Endodermal cell (in vitro differentiated cells): ENCODE data around the gene PCDHA5. TPM values are rescaled to one million over a fixed set of nuclear protein-coding genes. Genes with fewer than 3 reads are reported as not detected.

Experiments used
- DNase-seq: peaks from one replicate; pipeline ENCODE4 v3.0.0-alpha.2; 2017
- H3K27ac ChIP-seq: 2 replicates; pipeline ENCODE4 v1.5.1; 2013; ENCODE audit warnings: mild to moderate bottlenecking, low read depth, low read length, moderate library complexity
- H3K27me3 ChIP-seq: 2 replicates; pipeline ENCODE4 v1.6.1; 2013; ENCODE audit warnings: mild to moderate bottlenecking, low read length, moderate library complexity; ENCODE audit not compliant: insufficient read depth, control insufficient read depth, poor library complexity, severe bottlenecking
- H3K36me3 ChIP-seq: 2 replicates; pipeline ENCODE4 v1.7.0; 2013; ENCODE audit warnings: mild to moderate bottlenecking, low read length, moderate library complexity; ENCODE audit not compliant: control insufficient read depth, insufficient read depth
- H3K4me1 ChIP-seq: one replicate; pipeline ENCODE4 v1.7.0; 2013; ENCODE audit warnings: low read length; ENCODE audit not compliant: control insufficient read depth, insufficient read depth
- H3K4me3 ChIP-seq: 2 replicates; pipeline ENCODE4 v1.5.1; 2013; ENCODE audit warnings: mild to moderate bottlenecking, low read length, moderate library complexity
- H3K9ac ChIP-seq: 2 replicates; pipeline ENCODE4 v1.6.1; 2013; ENCODE audit warnings: mild to moderate bottlenecking, low read length, moderate library complexity; ENCODE audit not compliant: poor library complexity, severe bottlenecking; ENCODE audit errors: extremely low read depth
- H3K9me3 ChIP-seq: 2 replicates; pipeline ENCODE4 v1.6.1; 2013; ENCODE audit warnings: mild to moderate bottlenecking, low read length, moderate library complexity; ENCODE audit not compliant: control insufficient read depth
- H3K27ac Mint-ChIP-seq: 2 replicates; pipeline ENCODE4 v1.8.0; 2020; ENCODE audit warnings: mixed read lengths
- H3K27me3 Mint-ChIP-seq: 2 replicates; pipeline ENCODE4 v1.8.0; 2021; ENCODE audit warnings: mild to moderate bottlenecking, mixed read lengths; ENCODE audit not compliant: insufficient read depth
- H3K36me3 Mint-ChIP-seq: 2 replicates; pipeline ENCODE4 v1.8.0; 2020; ENCODE audit warnings: low read depth, mixed read lengths
- H3K4me1 Mint-ChIP-seq: 2 replicates; pipeline ENCODE4 v1.8.0; 2020; ENCODE audit warnings: mixed read lengths
- H3K4me3 Mint-ChIP-seq: 2 replicates; pipeline ENCODE4 v1.8.0; 2020; ENCODE audit warnings: mild to moderate bottlenecking, moderate library complexity, mixed read lengths
- H3K9me3 Mint-ChIP-seq: 2 replicates; pipeline ENCODE4 v1.8.0; 2020; ENCODE audit warnings: mild to moderate bottlenecking, mixed read lengths
- WGBS, 2 experiments: methylation state at CpG; one replicate each; pipeline versions ENCODE4 v1.1.5 to v1.1.7; 2013; ENCODE audit warnings: missing lambda C conversion rate in 2 of 2, mixed read lengths in 1 of 2; ENCODE audit not compliant: insufficient coverage in 1 of 2, insufficient read length in 1 of 2; 5-methylcytosine and 5-hydroxymethylcytosine counted together
- total RNA-seq, 2 donors: library from RNA; stranded (reverse); fragmentation: NEBNext Ultra II Directional in 1 of 2; extraction: Animal tissue kit (Norgen Biotek cat#: 25700) in 1 of 2; gene quantifications; 2 replicates in 1 of 2; 3 replicates in 1 of 2; pipeline ENCODE4 v1.2.1, GENCODE V29; 2021
- TF ChIP-seq, protein P1 (sequence below): fragments of 200-600 bp; sonication (generic); conservative IDR thresholded peaks from 2 replicates; pipeline ENCODE4 v1.5.0; 2021; ENCODE audit warnings: antibody characterized with exemption, mild to moderate bottlenecking

Gene PCDHA5
- total RNA-seq, 2 donors from 2014 or later: 1.8 to 1.9 TPM

DNA sequence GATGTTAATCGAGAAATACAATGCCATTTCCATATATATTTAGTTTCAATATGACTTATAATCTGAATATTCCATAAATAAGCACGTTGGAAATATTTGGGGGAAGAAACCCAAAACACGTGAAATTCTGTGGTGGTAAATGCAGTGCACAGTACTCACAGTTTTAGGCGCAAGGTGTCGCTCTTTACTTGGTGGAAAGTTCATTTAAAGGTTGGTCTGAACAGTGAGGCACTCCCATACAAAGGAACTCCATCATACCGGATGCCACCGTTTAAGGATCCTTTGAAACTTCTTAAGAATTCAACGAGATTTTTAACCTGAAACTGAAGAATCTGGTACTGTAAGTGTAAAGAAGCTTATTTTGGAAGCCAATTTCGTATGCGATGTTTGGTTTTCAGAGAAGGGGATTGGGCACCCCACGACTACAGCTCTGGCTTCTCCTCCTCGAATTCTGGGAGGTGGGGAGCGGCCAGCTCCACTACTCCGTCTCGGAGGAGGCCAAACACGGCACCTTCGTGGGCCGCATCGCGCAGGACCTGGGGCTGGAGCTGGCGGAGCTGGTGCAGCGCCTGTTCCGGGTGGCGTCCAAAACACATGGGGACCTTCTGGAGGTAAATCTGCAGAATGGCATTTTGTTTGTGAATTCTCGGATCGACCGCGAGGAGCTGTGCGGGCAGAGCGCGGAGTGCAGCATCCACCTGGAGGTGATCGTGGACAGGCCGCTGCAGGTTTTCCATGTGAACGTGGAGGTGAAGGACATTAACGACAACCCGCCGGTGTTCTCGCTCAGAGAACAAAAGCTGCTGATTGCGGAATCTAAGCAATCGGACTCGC is 47.5 kb downstream of the PCDHA5 start, which contains the start of gene PCDHA11:
TSS of gene PCDHA11 (plus strand) at position 237 of the 834 bp plus-strand sequence. CDS start at position 384, 147 bp downstream.
- TF ChIP-seq, protein P1, sequence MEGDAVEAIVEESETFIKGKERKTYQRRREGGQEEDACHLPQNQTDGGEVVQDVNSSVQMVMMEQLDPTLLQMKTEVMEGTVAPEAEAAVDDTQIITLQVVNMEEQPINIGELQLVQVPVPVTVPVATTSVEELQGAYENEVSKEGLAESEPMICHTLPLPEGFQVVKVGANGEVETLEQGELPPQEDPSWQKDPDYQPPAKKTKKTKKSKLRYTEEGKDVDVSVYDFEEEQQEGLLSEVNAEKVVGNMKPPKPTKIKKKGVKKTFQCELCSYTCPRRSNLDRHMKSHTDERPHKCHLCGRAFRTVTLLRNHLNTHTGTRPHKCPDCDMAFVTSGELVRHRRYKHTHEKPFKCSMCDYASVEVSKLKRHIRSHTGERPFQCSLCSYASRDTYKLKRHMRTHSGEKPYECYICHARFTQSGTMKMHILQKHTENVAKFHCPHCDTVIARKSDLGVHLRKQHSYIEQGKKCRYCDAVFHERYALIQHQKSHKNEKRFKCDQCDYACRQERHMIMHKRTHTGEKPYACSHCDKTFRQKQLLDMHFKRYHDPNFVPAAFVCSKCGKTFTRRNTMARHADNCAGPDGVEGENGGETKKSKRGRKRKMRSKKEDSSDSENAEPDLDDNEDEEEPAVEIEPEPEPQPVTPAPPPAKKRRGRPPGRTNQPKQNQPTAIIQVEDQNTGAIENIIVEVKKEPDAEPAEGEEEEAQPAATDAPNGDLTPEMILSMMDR: peak; percentile 80
- Histone ChIP-seq H3K27me3 (no peaks in the 10 kb centered on the region), H3K4me3 (peak within 1 kb of the TSS; percentile 98), H3K27ac (peak within 1 kb of the TSS; percentile 60), H3K4me1 (no peaks in the 10 kb centered on the region), H3K36me3 (peaks cover 6% of the 10 kb centered on the region), H3K9me3 (peaks cover 5% of the 10 kb centered on the region), H3K9ac (peak within 1 kb of the TSS; percentile 81)
- H3K36me3 Mint-ChIP-seq: peaks cover 30% of the 10 kb centered on the region
- peaks cover 17% of the 10 kb centered on the region for H3K9me3 Mint-ChIP-seq
- H3K27ac Mint-ChIP-seq: peak within 1 kb of the TSS; percentile 95
- peak within 1 kb of the TSS; percentile 88 for H3K4me3 Mint-ChIP-seq
- DNase-seq: peak; percentile 79
- H3K27me3 Mint-ChIP-seq: no peaks in the 10 kb centered on the region
- no peaks in the 10 kb centered on the region for H3K4me1 Mint-ChIP-seq
- 18 to 36% methylated on average over 13 to 40 of the region's 41 CpGs for WGBS, 2 experiments

DNA sequence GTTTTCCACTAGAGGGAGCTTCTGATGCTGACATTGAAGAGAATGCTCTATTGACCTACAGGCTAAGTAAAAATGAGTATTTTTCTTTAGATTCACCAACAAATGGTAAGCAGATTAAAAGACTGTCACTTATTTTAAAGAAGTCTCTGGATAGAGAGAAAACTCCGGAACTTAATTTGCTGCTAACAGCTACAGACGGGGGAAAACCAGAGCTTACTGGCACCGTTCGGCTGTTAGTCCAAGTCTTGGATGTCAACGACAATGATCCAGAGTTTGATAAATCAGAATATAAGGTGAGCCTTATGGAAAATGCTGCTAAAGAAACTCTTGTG is 48.1 kb downstream of the PCDHA5 start:
- Mint-ChIP-seq H3K36me3 (peaks cover 28% of the 10 kb centered on the region), H3K27ac (no peak overlapping the region), H3K27me3 (no peaks in the 10 kb centered on the region), H3K4me1 (peaks cover 4% of the 10 kb centered on the region), H3K9me3 (peaks cover 17% of the 10 kb centered on the region), H3K4me3 (peak overlapping the region; percentile 88)
- H3K4me3 ChIP-seq: peak overlapping the region; percentile 98
- 81 to 96% methylated on average over 4 to 5 of the region's 5 CpGs for WGBS, 2 experiments
- peaks cover 5% of the 10 kb centered on the region for H3K9me3 ChIP-seq
- no peak for DNase-seq
- peak overlapping the region; percentile 81 for H3K9ac ChIP-seq
- peaks cover 6% of the 10 kb centered on the region for H3K36me3 ChIP-seq
- no peaks in the 10 kb centered on the region for H3K27me3 ChIP-seq
- TF ChIP-seq, protein P1: peak; percentile 81
- H3K4me1 ChIP-seq: no peaks in the 10 kb centered on the region
- no peak overlapping the region for H3K27ac ChIP-seq

DNA sequence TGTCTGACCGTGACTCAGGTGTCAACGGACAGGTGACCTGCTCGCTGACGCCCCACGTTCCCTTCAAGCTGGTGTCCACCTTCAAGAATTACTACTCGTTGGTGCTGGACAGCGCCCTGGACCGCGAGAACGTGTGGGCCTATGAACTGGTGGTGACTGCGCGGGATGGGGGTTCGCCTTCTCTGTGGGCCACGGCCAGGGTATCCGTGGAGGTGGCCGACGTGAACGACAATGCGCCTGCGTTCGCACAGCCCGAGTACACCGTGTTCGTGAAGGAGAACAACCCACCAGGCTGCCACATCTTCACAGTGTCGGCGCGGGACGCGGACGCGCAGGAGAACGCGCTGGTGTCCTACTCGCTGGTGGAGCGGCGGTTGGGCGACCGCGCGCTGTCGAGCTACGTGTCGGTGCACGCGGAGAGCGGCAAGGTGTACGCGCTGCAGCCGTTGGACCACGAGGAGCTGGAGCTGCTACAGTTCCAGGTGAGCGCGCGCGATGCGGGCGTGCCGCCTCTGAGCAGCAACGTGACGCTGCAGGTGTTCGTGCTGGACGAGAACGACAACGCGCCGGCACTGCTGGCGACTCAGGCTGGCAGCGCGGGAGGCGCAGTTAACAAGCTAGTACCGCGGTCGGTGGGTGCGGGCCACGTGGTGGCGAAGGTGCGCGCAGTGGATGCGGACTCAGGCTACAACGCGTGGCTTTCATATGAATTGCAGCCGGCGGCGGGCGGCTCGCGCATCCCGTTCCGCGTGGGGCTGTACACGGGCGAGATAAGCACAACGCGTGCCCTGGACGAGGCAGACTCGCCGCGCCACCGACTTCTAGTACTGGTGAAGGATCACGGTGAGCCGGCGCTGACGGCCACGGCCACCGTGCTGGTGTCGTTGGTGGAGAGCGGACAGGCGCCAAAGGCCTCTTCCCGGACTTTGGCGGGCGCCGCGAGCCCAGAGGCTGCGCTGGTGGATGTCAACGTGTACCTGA is 49.1 kb downstream of the PCDHA5 start:
- Histone ChIP-seq H3K36me3 (peaks cover 6% of the 10 kb centered on the region), H3K9ac (no peak overlapping the region), H3K4me3 (peak overlapping the region; percentile 98), H3K9me3 (peaks cover 5% of the 10 kb centered on the region), H3K27ac (no peak overlapping the region), H3K27me3 (no peaks in the 10 kb centered on the region), H3K4me1 (no peaks in the 10 kb centered on the region)
- Mint-ChIP-seq H3K36me3 (peaks cover 25% of the 10 kb centered on the region), H3K4me1 (peaks cover 8% of the 10 kb centered on the region), H3K4me3 (no peak overlapping the region), H3K27ac (no peak overlapping the region), H3K9me3 (peaks cover 17% of the 10 kb centered on the region), H3K27me3 (no peaks in the 10 kb centered on the region)
- peak; percentile 43 for DNase-seq
- WGBS, 2 experiments: 96 to 97% methylated on average over 103 to 114 of the region's 114 CpGs
- TF ChIP-seq, protein P1: no peak
